HCT116 (cell line): ENCODE data around the gene HK2. TPM values are rescaled to one million over a fixed set of nuclear protein-coding genes. Genes with fewer than 3 reads are reported as not detected.
"Not testable (repeated sequence)": the region's sequence is repeated elsewhere in the genome, so short reads cannot be mapped to it uniquely, and the experiment has no call there.

ENCODE experiments used
- ATAC-seq: fragments of 200-7000 bp; cut with Tn5 transposase; 2 replicates; pipeline ENCODE4 v1.9.1; 2020; ENCODE audit warnings: mild to moderate bottlenecking, moderate library complexity
- BruUV-seq: library from RNA; stranded (reverse); fragments of 400-500 nt; replicated peaks from 2 replicates; lab custom pipeline; 2021; lab: Mats Ljungman, UMichigan
- CTCF ChIA-PET: fragments of 300-600 bp; sonication (Branson Sonifier 250); formaldehyde crosslinking; loops from one replicate; lab custom pipeline; 2021; ENCODE audit warnings: antibody characterized with exemption; lab: Charles Lee
- POLR2A ChIA-PET: fragments of 300-600, 350-600 bp; sonication (Branson Sonifier 250); formaldehyde crosslinking; loops from one replicate; lab custom pipeline; 2021; ENCODE audit warnings: antibody characterized with exemption; lab: Charles Lee
- RAD21 ChIA-PET, 2 experiments: fragments of 300-600 bp; sonication (Branson Sonifier 250); formaldehyde crosslinking; loops; one replicate each; lab custom pipeline; 2023; ENCODE audit warnings: low total read pairs in 2 of 2; ENCODE audit not compliant: uncharacterized antibody in 2 of 2, unreplicated experiment in 2 of 2, low non-redundant PET in 1 of 2; lab: Charles Lee
- DNase-seq: peaks from one replicate; pipeline ENCODE4 v3.0.0-alpha.2; 2010; ENCODE audit warnings: low read depth, low spot score
- H2AFZ ChIP-seq: fragments of 200-600 bp; shearing (Covaris generic), sonication (generic); 2 replicates; pipeline ENCODE4 v1.6.1; 2017; ENCODE audit warnings: low read depth, mixed run types, mixed read lengths, antibody characterized with exemption, low read length; ENCODE audit not compliant: poor library complexity, severe bottlenecking
- H3K27ac ChIP-seq: 2 replicates; pipeline ENCODE4 v1.5.1; 2012; ENCODE audit warnings: low read depth, low read length
- H3K27me3 ChIP-seq: fragments of 200-600 bp; sonication (generic); 2 replicates; pipeline ENCODE4 v1.6.1; 2016; ENCODE audit warnings: mixed run types, low read length, mixed read lengths; ENCODE audit not compliant: insufficient read depth
- H3K36me3 ChIP-seq, 2 experiments: fragments of 200-500 bp in 1 of 2; fragments of 200-600 bp in 1 of 2; sonication (Bioruptor generic) in 1 of 2; sonication (generic) in 1 of 2; 2 replicates each; pipeline versions ENCODE4 v1.5.1 to v1.6.1; 2014 to 2016; ENCODE audit warnings: low read length in 2 of 2, inconsistent platforms in 1 of 2, mixed read lengths in 1 of 2, mixed run types in 1 of 2; ENCODE audit not compliant: insufficient read depth in 2 of 2, control insufficient read depth in 1 of 2
- H3K4me1 ChIP-seq, 2 experiments: fragments of 200-600 bp in 1 of 2; sonication (generic) in 1 of 2; 2 replicates each; pipeline versions ENCODE4 v1.5.1 to v1.6.1; 2012 to 2017; ENCODE audit warnings: low read length in 2 of 2, inconsistent platforms in 1 of 2, mild to moderate bottlenecking in 1 of 2, mixed read lengths in 1 of 2, mixed run types in 1 of 2, moderate library complexity in 1 of 2; ENCODE audit not compliant: insufficient read depth in 2 of 2, control insufficient read depth in 1 of 2
- H3K4me2 ChIP-seq: fragments of 200-600 bp; sonication (generic); 2 replicates; pipeline ENCODE4 v1.6.1; 2017; ENCODE audit warnings: mixed run types, low read length, mixed read lengths
- H3K4me3 ChIP-seq, 2 experiments: fragments of 200-600 bp in 1 of 2; sonication (generic) in 1 of 2; replicated peaks in 1 of 2; 2 replicates each; pipeline ENCODE4 v1.5.1; 2011 to 2016; ENCODE audit warnings: low read length in 2 of 2, control low read depth in 1 of 2, low read depth in 1 of 2, mild to moderate bottlenecking in 1 of 2, mixed read lengths in 1 of 2, mixed run types in 1 of 2
- H3K79me2 ChIP-seq: fragments of 200-600 bp; sonication (generic); 2 replicates; pipeline ENCODE4 v1.6.1; 2017; ENCODE audit warnings: mild to moderate bottlenecking, mixed run types, low read length, moderate library complexity, mixed read lengths; ENCODE audit not compliant: insufficient read depth
- H3K9ac ChIP-seq: fragments of 200-600 bp; sonication (generic); 2 replicates; pipeline ENCODE4 v1.6.1; 2016; ENCODE audit warnings: low read length, mixed read lengths
- H3K9me2 ChIP-seq: fragments of 200-600 bp; sonication (generic), shearing (Covaris generic); 2 replicates; pipeline ENCODE4 v1.6.1; 2017; ENCODE audit warnings: mixed run types, mild to moderate bottlenecking, moderate library complexity; ENCODE audit not compliant: insufficient read depth
- H3K9me3 ChIP-seq, 2 experiments: fragments of 200-500 bp in 1 of 2; fragments of 200-600 bp in 1 of 2; sonication (Bioruptor generic) in 1 of 2; sonication (generic) in 1 of 2; 2 replicates each; pipeline ENCODE4 v1.6.1; 2014 to 2017; ENCODE audit warnings: low read length in 2 of 2, mixed read lengths in 2 of 2, inconsistent platforms in 1 of 2, low read depth in 1 of 2, mild to moderate bottlenecking in 1 of 2, mixed run types in 1 of 2, moderate library complexity in 1 of 2; ENCODE audit not compliant: control insufficient read depth in 1 of 2, insufficient read depth in 1 of 2
- H4K20me1 ChIP-seq: fragments of 200-600 bp; sonication (generic), shearing (Covaris generic); 2 replicates; pipeline ENCODE4 v1.6.1; 2017; ENCODE audit warnings: mixed run types, mild to moderate bottlenecking, moderate library complexity; ENCODE audit not compliant: insufficient read depth
- ATF3 ChIP-seq: IDR thresholded peaks from 2 replicates; pipeline ENCODE4 v1.6.1; 2012
- CTCF ChIP-seq, 3 experiments: fragments of 200-600 bp in 1 of 3; sonication (generic) in 1 of 3; IDR thresholded peaks in 2 of 3; conservative IDR thresholded peaks in 1 of 3; 2 replicates each; pipeline ENCODE4 v1.5.1; 2012 to 2017; ENCODE audit warnings: low read depth in 2 of 3, low read length in 2 of 3, antibody characterized with exemption in 1 of 3, borderline replicate concordance in 1 of 3, control low read depth in 1 of 3, mild to moderate bottlenecking in 1 of 3, mixed read lengths in 1 of 3, mixed run types in 1 of 3, moderate library complexity in 1 of 3; ENCODE audit not compliant: insufficient read depth in 1 of 3
- ELF1 ChIP-seq: IDR thresholded peaks from 2 replicates; pipeline ENCODE4 v1.6.1; 2012; ENCODE audit warnings: low read depth, borderline replicate concordance
- EZH2 ChIP-seq: fragments of 200-600 bp; sonication (generic); IDR thresholded peaks from 2 replicates; pipeline ENCODE4 v1.6.1; 2017; ENCODE audit warnings: antibody characterized with exemption, mixed run types
- EZH2phosphoT487 ChIP-seq: fragments of 200-600 bp; IDR thresholded peaks from 2 replicates; pipeline ENCODE4 v1.6.1; 2018; ENCODE audit warnings: antibody characterized with exemption, borderline replicate concordance
- FOSL1 ChIP-seq: IDR thresholded peaks from 2 replicates; pipeline ENCODE4 v1.6.1; 2012; ENCODE audit warnings: low read depth
- JUND ChIP-seq: IDR thresholded peaks from 2 replicates; pipeline ENCODE4 v1.6.1; 2012
- RAD21 ChIP-seq: IDR thresholded peaks from 2 replicates; pipeline ENCODE4 v1.6.1; 2012; ENCODE audit warnings: low read depth, mild to moderate bottlenecking
- SP1 ChIP-seq: IDR thresholded peaks from 2 replicates; pipeline ENCODE4 v1.6.1; 2012; ENCODE audit warnings: low read depth
- YY1 ChIP-seq: IDR thresholded peaks from 2 replicates; pipeline ENCODE4 v1.6.1; 2011; ENCODE audit warnings: low read length, low read depth, moderate library complexity, mild to moderate bottlenecking; ENCODE audit not compliant: insufficient replicate concordance; ENCODE audit errors: extremely low read depth
- ZFX ChIP-seq: fragments of 450-650 bp; IDR thresholded peaks from 2 replicates; pipeline ENCODE4 v1.6.1; 2017
- ZNF274 ChIP-seq: fragments of 200-500 bp; sonication (Bioruptor generic); IDR thresholded peaks from 2 replicates; pipeline ENCODE4 v1.6.1; 2014; ENCODE audit warnings: mild to moderate bottlenecking, low read depth, low read length, inconsistent platforms
- intact Hi-C: fragments of 100-400 bp; cut with micrococcal nuclease; formaldehyde crosslinking; loops from 2 replicates; pipeline ENCODE4 v1.10.0; 2022
- total RNA-seq: library from RNA; stranded (reverse); gene quantifications from one replicate; pipeline ENCODE4 v1.2.1, GENCODE V29; 2021; ENCODE audit not compliant: unreplicated experiment

The HK2 gene
- total RNA-seq, 1 experiment from 2014 or later = 42.5 TPM

DNA sequence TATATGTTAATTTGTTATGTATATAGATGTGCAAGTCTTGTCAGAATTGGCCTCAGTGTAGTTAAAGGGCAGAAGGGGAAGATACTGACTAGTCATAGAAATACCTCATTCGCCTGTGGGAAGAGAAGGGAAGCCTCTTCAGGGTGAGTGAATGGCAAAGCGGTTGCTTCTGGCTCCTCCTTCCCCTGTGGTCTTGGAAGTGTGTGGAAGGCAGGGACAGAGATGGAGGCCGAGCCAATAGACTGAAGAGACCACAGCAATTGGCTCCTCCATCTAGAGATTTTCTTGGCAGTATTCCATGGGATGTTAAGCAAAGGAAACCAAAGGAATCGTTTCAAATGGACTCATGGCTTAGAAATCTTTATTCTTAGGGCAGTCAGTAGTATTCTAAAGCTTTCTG, 57.9 kb downstream of the HK2 start:
- DNase-seq, H4K20me1 ChIP-seq, POLR2A ChIA-PET, BruUV-seq, H2AFZ ChIP-seq, intact Hi-C loops, ATAC-seq, H3K27me3 ChIP-seq, H3K9ac ChIP-seq, H3K9me3 ChIP-seq, H3K9me2 ChIP-seq, RAD21 ChIA-PET, CTCF ChIA-PET, H3K27ac ChIP-seq, H3K4me3 ChIP-seq, H3K4me2 ChIP-seq, H3K79me2 ChIP-seq: not testable (repeated sequence)
- Histone ChIP-seq H3K4me1 (peaks cover 0 to 15% of the 10 kb centered on the region in 2 experiments; a peak in 2 of 4 replicates), H3K36me3 (peaks cover 29 to 38% of the 10 kb centered on the region in 2 experiments)

DNA sequence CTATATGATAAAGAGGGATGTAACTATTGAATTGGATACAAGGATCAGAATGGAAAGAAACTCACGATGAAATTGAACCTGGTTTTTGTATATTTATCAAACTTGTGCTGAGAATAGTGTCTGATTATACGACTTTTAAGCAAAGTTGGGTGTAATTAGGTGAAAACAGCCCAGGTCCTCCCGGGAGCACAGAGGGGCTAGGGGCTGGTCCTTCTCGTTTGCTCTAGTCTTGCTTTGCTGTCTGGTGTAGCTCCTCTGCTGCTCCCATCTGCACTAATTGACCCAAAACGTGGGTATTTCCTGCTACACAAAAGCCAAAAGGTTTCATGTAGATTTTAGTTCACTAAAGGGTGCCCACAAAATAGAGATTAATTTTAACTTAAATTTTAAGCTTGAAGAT, 58.7 kb downstream of the HK2 start:
- Histone ChIP-seq H4K20me1 (no peaks in the 10 kb centered on the region), H2AFZ (no peak overlapping the region), H3K36me3 (peaks cover 22 to 32% of the 10 kb centered on the region in 2 experiments), H3K4me3 (no peak overlapping the region), H3K27ac (no peak overlapping the region), H3K4me2 (peak overlapping the region; percentile 16; the same call in 1 of the 2 replicates), H3K9ac (no peak overlapping the region), H3K9me3 (no peaks in the 10 kb centered on the region), H3K79me2 (no peaks in the 10 kb centered on the region), H3K9me2 (no peaks in the 10 kb centered on the region), H3K4me1 (peaks cover 0 to 15% of the 10 kb centered on the region in 2 experiments; a peak in 2 of 4 replicates), H3K27me3 (no peaks in the 10 kb centered on the region)
- intact Hi-C loops = no loop called here
- RAD21 ChIA-PET = no interaction called here
- ATAC-seq (no peak), DNase-seq (no peak)
- POLR2A ChIA-PET = no interaction called here
- BruUV-seq = no TSS peak
- CTCF ChIA-PET = no interaction called here
- TF ChIP-seq RAD21 = no peak
- TF ChIP-seq FOSL1 = no peak
- TF ChIP-seq ATF3 = no peak
- no peak for TF ChIP-seq YY1
- no peak for TF ChIP-seq JUND
- no peak for TF ChIP-seq EZH2
- TF ChIP-seq EZH2phosphoT487 = no peak
- TF ChIP-seq CTCF (IDR thresholded peaks at IDR 0.05 in 2 of 3, conservative IDR thresholded peaks at IDR 0.05 in 1 of 3; ENCODE audit: borderline replicate concordance in 1 of 3, insufficient read depth in 1 of 3, low read depth in 2 of 3, low read length in 2 of 3) = no peak
- no peak for TF ChIP-seq ZFX
- TF ChIP-seq ELF1 = no peak
- no peak for TF ChIP-seq SP1
- no peak for TF ChIP-seq ZNF274
